A673 (cell line): Measurements from ENCODE around the gene WIPF1. TPM values are rescaled to one million over a fixed set of nuclear protein-coding genes. Genes with fewer than 3 reads are reported as not detected.

ENCODE experiments used
- BruUV-seq: library from RNA; stranded (reverse); fragments of 400-500 nt; replicated peaks from 2 replicates; lab custom pipeline; 2021; lab: Mats Ljungman, UMichigan
- CTCF ChIA-PET: fragments of 300-600 bp; sonication (Branson Sonifier 250); formaldehyde crosslinking; loops from one replicate; lab custom pipeline; 2022; ENCODE audit warnings: antibody characterized with exemption; lab: Charles Lee
- POLR2A ChIA-PET: fragments of 300-600 bp; sonication (Branson Sonifier 250); formaldehyde crosslinking; loops from one replicate; lab custom pipeline; 2022; ENCODE audit warnings: antibody characterized with exemption; ENCODE audit not compliant: low non-redundant PET; lab: Charles Lee
- DNase-seq: peaks from one replicate; pipeline ENCODE4 v3.0.0-alpha.2; 2015; ENCODE audit warnings: low spot score
- H3K27ac ChIP-seq: fragments of 200-600 bp; sonication (generic); 2 replicates; pipeline ENCODE4 v1.5.1; 2016; ENCODE audit warnings: mixed run types, low read depth, mild to moderate bottlenecking, mixed read lengths, antibody characterized with exemption, low read length; ENCODE audit not compliant: poor library complexity, severe bottlenecking
- H3K27me3 ChIP-seq: fragments of 200-600 bp; sonication (generic); replicated peaks from 2 replicates; pipeline ENCODE4 v1.6.1; 2017; ENCODE audit warnings: mixed run types, low read depth, mild to moderate bottlenecking, mixed read lengths, antibody characterized with exemption, low read length; ENCODE audit not compliant: insufficient read depth, poor library complexity
- H3K36me3 ChIP-seq: fragments of 200-600 bp; sonication (generic); 2 replicates; pipeline ENCODE4 v1.6.1; 2016; ENCODE audit warnings: mixed run types, mild to moderate bottlenecking, mixed read lengths, antibody characterized with exemption, low read length; ENCODE audit not compliant: insufficient read depth, poor library complexity, severe bottlenecking
- H3K4me1 ChIP-seq: fragments of 200-600 bp; sonication (generic); 2 replicates; pipeline ENCODE4 v1.6.1; 2017; ENCODE audit warnings: mixed run types, mild to moderate bottlenecking, mixed read lengths, antibody characterized with exemption, low read length; ENCODE audit not compliant: insufficient read depth, poor library complexity, severe bottlenecking
- H3K4me3 ChIP-seq: fragments of 200-600 bp; sonication (generic); 2 replicates; pipeline ENCODE4 v1.5.1; 2016; ENCODE audit warnings: low read depth, mixed run types, mild to moderate bottlenecking, mixed read lengths, low read length; ENCODE audit not compliant: poor library complexity, severe bottlenecking
- H3K9me3 ChIP-seq: fragments of 200-600 bp; sonication (generic); 2 replicates; pipeline ENCODE4 v1.6.1; 2016; ENCODE audit warnings: mixed run types, low read depth, mild to moderate bottlenecking, mixed read lengths, antibody characterized with exemption, low read length; ENCODE audit not compliant: poor library complexity, severe bottlenecking
- EZH2 ChIP-seq: fragments of 200-600 bp; sonication (generic); IDR thresholded peaks from 2 replicates; pipeline ENCODE4 v1.6.1; 2017; ENCODE audit warnings: borderline replicate concordance, low read depth, mild to moderate bottlenecking, mixed read lengths, antibody characterized with exemption, low read length; ENCODE audit not compliant: poor library complexity, severe bottlenecking
- intact Hi-C: fragments of 100-400 bp; cut with micrococcal nuclease; formaldehyde crosslinking; loops from one replicate; pipeline ENCODE4 v1.10.0; 2022; ENCODE audit not compliant: unreplicated experiment
- total RNA-seq: library from RNA; stranded (reverse); gene quantifications from 2 replicates; pipeline ENCODE4 v1.2.3, GENCODE V29; 2021
- TF ChIP-seq, protein P1 (sequence below): fragments of 300-800, 200-600 bp; sonication (generic); conservative IDR thresholded peaks from 2 replicates; pipeline ENCODE4 v1.5.1; 2017; ENCODE audit warnings: low read depth, mild to moderate bottlenecking, antibody characterized with exemption, low read length, moderate library complexity, mixed read lengths

Gene WIPF1
- total RNA-seq, 1 experiment from 2014 or later = 1.1 TPM

- Histone ChIP-seq H3K4me3 (no peak overlapping the region), H3K4me1 (no peaks in the 10 kb centered on the region), H3K36me3 (no peaks in the 10 kb centered on the region), H3K27me3 (no peaks in the 10 kb centered on the region), H3K9me3 (no peaks in the 10 kb centered on the region), H3K27ac (no peak overlapping the region)
- DNase-seq = no peak
- CTCF ChIA-PET = no interaction called here
- no TSS peak for BruUV-seq
- POLR2A ChIA-PET = no interaction called here
- intact Hi-C loops = no loop called here
- TF ChIP-seq, protein P1, sequence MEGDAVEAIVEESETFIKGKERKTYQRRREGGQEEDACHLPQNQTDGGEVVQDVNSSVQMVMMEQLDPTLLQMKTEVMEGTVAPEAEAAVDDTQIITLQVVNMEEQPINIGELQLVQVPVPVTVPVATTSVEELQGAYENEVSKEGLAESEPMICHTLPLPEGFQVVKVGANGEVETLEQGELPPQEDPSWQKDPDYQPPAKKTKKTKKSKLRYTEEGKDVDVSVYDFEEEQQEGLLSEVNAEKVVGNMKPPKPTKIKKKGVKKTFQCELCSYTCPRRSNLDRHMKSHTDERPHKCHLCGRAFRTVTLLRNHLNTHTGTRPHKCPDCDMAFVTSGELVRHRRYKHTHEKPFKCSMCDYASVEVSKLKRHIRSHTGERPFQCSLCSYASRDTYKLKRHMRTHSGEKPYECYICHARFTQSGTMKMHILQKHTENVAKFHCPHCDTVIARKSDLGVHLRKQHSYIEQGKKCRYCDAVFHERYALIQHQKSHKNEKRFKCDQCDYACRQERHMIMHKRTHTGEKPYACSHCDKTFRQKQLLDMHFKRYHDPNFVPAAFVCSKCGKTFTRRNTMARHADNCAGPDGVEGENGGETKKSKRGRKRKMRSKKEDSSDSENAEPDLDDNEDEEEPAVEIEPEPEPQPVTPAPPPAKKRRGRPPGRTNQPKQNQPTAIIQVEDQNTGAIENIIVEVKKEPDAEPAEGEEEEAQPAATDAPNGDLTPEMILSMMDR = no peak
Observed at GRCh38 chr2:174643356-174643755, 45.8 kb upstream of the WIPF1 start.

GRCh38 chr2:174641168-174641567, 43.6 kb upstream of the WIPF1 start:
- Histone ChIP-seq H3K4me1 (no peaks in the 10 kb centered on the region), H3K4me3 (no peak overlapping the region), H3K27ac (no peak overlapping the region), H3K27me3 (no peaks in the 10 kb centered on the region), H3K36me3 (no peaks in the 10 kb centered on the region), H3K9me3 (no peaks in the 10 kb centered on the region)
- DNase-seq = no peak
- TF ChIP-seq, protein P1 = no peak
- TF ChIP-seq EZH2 = no peak
- no TSS peak for BruUV-seq
- intact Hi-C loops = no loop called here
- CTCF ChIA-PET = no interaction called here
- POLR2A ChIA-PET = no interaction called here

- Histone ChIP-seq H3K36me3 (no peaks in the 10 kb centered on the region), H3K27ac (no peak overlapping the region), H3K27me3 (no peaks in the 10 kb centered on the region), H3K4me1 (no peaks in the 10 kb centered on the region), H3K4me3 (no peak overlapping the region), H3K9me3 (no peaks in the 10 kb centered on the region)
- intact Hi-C loops = no loop called here
- TF ChIP-seq, protein P1 = no peak
- no peak for TF ChIP-seq EZH2
- no peak for DNase-seq
- POLR2A ChIA-PET = no interaction called here
- CTCF ChIA-PET = no interaction called here
- BruUV-seq = no TSS peak
Observed at GRCh38 chr2:174636987-174637386, 39.4 kb upstream of the WIPF1 start.
